Myocyte (in vitro differentiated cells): ENCODE data around the gene CTAGE8. TPM values are rescaled to one million over a fixed set of nuclear protein-coding genes. Genes with fewer than 3 reads are reported as not detected.
"Not testable (repeated sequence)": the region's sequence is repeated elsewhere in the genome, so short reads cannot be mapped to it uniquely, and the experiment has no call there.

Experiments used
- DNase-seq: peaks from one replicate; pipeline ENCODE4 v3.0.0-alpha.2; 2012; ENCODE audit warnings: low read depth
- polyA plus RNA-seq: library from polyadenylated mRNA; unstranded; fragments of >200 nt; gene quantifications from one replicate; pipeline ENCODE4 v1.2.1, GENCODE V29; 2012; ENCODE audit warnings: missing spikeins
- total RNA-seq: library from RNA; depleted of rRNA; stranded (reverse); fragments of >200 nt; gene quantifications from 2 replicates; pipeline ENCODE4 v1.2.3, GENCODE V29; 2014

Gene CTAGE8, protein sequence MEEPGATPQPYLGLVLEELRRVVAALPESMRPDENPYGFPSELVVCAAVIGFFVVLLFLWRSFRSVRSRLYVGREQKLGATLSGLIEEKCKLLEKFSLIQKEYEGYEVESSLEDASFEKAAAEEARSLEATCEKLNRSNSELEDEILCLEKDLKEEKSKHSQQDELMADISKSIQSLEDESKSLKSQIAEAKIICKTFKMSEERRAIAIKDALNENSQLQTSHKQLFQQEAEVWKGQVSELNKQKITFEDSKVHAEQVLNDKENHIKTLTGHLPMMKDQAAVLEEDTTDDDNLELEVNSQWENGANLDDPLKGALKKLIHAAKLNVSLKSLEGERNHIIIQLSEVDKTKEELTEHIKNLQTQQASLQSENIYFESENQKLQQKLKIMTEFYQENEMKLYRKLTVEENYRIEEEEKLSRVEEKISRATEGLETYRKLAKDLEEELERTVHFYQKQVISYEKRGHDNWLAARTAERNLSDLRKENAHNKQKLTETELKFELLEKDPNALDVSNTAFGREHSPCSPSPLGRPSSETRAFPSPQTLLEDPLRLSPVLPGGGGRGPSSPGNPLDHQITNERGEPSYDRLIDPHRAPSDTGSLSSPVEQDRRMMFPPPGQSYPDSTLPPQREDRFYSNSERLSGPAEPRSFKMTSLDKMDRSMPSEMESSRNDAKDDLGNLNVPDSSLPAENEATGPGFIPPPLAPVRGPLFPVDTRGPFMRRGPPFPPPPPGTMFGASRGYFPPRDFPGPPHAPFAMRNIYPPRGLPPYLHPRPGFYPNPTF
- total RNA-seq, result not detected in 2 replicates
- polyA plus RNA-seq, result 0.26 TPM

DNA sequence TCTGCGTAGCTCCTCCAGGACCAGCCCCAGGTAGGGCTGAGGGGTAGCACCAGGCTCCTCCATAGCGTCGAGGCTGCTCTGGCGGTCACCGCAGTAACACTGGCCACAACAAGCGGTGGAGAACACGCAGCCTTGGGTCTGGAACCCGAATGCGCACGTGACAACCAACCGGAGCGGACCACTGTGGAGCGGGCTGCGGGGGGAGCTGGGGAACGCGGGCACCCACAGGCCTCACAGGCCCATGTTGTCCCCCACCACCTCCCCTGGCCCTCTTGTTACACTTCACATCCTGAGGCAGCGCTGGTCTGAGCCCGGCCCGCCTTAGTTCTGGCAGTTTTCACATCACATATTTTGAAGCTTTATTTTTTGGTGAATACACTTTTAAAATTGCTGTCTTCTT lies at the start of gene CTAGE8:
CTAGE8 (minus strand) TSS at position 101 of the 400 bp plus-strand sequence; CDS start at position 63, 38 bp downstream.
- not testable (repeated sequence) for DNase-seq

DNA sequence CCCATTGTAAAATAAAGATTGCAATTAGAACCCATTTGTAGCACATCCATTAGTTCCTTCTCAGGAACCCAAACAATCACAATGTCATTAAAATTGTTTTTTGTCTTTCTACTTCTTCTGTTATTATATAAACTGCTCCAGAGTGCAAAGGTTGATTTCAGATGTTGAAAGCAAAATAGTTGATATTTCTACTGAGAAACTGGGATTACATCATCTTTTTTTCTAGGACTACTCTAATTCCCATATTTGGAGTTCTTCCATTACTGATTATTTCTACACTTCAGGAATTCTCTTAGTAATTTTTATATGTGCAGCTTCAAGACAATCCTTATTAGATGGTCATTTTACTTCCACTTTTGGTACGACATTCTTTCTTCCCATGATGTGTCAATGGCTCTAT lies 48.4 kb upstream of the CTAGE8 start:
- DNase-seq, result not testable (repeated sequence)

DNA sequence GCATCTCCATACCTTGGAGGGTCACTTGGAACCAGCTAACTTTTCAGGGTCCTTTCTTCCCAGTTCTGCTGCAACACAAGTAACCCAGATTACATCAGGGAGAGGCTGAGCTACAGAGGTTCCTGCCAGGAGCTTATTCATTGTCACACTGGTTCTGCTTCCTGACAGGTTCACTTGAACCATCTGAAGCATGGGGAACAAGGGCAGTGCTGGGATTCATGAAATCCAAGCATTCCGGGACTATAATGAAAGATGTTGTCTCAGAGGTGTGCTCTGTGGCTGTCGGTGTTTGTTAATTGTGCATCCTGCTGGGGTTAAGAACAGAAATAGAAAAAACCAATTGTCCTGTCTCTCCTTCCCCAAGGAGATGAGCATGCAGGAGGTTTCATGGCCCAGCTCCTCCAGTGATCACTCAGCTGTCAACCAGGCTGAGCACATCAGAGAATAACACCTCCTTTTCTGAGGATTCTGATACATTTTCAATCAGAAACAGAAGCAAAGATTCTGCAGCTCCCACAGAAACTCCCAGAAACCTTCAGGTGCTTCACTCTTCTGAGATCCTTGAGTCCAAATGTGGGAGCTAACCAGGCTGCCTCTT lies 42.9 kb upstream of the CTAGE8 start, which contains the start of gene OR2A1:
OR2A1 (plus strand) TSS at position 548 of the 598 bp plus-strand sequence. CDS start 5,706 bp downstream, outside the sequence.
- not testable (repeated sequence) for DNase-seq

DNA sequence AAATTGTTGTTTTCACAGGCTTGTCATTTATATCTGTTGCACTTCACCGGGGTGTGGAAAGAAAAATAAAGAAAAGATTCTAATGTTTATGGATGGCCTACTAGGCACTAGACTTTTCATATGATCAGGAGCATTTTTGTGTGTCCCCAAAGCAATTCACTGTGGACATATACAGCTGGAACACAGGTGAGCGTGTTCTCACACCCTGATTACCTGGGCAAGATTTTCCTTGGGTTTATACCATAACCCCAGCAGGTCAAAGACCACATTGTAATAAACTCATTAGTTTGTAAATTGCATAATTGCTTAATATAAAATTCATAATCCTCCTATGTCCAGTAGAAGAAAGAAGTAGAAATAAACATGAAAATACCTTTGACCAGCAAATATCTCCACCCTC lies 42.1 kb upstream of the CTAGE8 start:
- not testable (repeated sequence) for DNase-seq

DNA sequence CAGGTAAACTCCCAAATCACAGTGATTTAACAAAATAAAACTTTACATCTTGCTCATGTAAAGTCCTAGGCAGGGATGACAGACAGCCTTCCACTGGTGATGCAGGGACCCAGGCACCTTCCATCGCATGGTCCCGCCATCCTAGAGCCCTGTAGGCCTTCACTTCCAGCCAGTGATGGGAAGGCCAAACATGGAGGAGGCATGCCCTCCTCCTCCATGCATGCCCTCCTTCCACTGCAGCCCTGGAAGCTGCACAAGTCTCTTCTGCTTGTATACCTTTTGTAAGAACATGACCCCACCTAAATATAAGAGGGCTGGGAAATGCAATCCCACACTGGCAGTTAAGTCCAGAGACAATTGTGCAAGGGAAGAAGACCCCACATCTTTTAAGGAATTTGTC lies 40.6 kb upstream of the CTAGE8 start:
- not testable (repeated sequence) for DNase-seq

DNA sequence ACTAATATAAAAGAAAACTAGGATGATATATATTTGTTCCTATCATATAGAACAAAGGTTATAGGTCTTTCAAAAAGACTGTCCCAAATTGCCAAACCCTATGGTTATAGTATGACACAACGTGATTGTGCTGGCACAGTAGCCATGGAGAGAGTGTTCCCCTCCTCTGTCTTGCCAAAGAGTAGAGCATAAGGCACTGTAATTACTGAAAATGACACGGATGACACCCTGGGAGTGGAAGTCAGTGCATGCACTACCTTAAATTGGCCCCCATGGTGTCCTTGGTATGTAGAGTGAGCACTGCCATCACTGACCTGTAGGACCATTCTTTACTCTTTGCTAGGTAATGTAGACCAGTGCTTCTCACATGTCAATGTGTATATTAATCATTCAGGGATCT lies 36.1 kb upstream of the CTAGE8 start:
- not testable (repeated sequence) for DNase-seq

DNA sequence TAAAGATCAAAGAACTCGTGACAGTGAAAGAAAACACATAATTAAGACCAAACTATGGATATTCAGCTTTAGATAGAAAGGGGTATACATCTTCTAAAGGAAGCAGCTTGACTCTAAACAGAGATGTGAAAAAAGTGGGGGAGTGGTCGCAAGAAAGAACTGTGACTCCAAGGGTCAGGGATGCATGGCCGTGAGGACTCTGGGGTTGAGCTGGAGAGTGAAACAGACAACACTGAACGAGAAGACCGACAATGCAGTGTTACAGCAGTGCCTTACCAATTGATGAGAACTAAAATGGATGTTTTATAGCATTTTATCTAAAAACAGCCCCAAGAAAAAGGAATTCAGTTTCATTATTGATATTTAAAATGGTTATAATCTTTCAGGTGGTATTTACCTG lies 34.5 kb upstream of the CTAGE8 start:
- DNase-seq, result not testable (repeated sequence)

DNA sequence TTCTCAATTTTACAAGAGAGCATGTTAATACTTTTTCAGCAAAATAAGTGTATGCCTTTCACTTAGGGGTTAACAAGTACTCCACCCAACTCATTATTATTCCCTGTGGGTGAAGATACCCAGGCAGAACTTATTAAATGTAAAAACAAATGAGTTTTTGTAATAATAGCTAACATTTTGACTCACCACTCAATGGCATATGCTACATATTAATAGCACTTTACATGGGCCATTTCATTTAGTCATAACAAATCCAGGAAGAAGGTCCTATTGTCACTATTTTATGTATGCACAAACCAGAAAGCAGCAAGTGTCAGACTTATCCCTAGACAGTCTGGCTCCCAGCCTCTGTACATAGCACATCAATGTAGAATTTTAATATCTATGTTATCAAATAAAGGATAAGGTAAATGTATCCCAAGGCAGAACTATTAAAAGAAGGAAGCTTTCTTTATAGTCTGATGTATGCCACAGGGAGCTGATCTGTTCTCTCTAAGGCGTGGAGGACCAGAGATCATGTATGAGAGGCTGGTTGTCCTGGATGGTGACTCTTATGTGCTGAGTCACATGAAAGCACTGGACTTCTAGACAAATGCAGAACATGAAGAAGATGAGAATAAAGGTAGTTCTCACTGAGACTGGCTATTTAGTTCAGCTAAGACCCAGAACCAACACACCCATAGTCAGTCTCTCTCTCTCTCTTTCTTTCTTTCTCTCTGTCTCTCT lies 33.7 kb upstream of the CTAGE8 start:
- DNase-seq, result not testable (repeated sequence)

DNA sequence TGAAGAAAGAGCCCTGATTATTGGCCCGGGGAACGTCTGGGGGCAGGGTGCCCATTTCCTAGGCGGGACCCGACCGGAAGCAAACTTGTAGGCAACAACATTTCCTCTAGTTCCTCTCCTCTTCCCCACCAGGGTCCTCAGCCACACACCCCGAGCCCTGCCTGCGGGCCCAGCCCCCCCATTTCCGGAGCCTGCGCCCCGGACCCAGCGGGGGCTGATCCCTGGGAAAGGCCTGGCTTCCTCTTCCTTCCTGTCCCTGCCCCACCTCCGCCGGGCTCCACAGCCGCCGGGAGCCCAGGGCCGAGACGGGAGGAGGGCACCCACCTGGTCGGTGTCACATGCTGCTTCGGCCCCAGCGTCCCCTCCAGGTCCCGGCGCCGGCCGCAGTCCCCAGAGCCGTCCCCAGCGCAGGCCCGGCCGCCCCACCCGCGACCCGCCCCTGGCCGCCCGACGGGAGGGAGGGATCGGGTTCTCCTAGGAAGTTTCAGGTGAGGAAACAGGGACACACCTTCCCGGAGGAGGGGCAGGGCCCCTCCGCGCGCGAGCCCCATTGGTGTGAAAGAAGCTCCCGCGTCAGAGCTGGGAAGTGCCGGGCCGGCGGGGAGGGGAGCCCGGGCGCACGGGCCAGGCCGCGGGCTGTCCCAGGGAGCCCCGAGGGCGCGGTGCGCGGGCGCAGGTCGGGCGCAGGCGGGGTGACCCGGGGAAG lies 24.9 kb upstream of the CTAGE8 start:
- DNase-seq, result not testable (repeated sequence)

DNA sequence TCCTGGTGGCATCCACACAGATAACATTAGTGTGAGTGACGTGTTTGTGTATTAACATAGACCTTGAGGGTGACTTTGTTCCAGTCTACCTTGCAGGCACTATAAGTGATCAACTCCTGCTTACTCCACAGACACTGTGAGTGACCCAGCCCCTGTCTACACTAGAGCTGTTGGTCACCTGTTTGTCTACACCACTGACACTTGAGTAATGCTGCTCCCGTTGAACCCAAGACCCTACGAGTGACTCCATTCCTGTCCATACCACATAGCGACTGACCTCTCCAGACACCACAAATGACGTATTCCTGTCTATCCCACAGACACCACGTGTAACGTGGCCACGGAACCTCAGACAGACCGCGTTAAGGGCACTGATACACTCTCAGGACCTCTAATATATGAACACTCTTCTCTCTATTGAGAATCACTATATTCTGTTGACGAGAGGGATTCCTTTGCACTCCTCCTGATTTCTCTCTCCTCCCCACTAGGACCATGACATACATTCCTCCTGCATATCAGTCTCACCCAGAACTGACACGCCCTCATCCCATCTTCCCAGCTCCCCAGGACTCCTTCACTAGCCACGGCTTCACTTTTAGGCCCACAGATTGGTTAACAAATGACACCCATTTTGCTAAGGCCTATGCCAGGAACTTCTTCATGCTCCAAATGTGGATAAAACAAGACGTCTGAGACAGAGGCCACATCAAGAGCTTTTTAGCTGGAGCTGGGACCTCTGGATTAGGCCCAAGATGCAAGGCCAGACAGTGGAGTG lies 23.5 kb upstream of the CTAGE8 start:
- DNase-seq, result not testable (repeated sequence)

DNA sequence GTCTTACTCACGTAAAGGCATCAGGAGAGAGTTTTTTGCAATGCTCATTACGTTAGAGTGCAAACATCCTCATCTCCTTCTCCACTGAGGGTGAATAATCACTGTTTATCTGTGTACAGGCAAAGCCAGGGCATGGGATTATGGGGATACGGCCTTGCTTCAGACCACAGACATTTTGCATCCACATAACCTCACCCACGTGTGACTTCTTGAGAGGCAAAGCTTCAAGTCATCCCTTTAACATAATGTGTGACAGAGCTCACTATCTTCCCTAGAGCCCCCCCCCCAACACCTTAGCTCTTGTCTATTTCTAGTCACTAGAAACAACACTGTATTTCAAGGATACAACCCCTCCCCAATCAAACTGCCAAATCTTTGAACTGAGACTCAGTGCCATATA lies 22.5 kb upstream of the CTAGE8 start:
- not testable (repeated sequence) for DNase-seq

DNA sequence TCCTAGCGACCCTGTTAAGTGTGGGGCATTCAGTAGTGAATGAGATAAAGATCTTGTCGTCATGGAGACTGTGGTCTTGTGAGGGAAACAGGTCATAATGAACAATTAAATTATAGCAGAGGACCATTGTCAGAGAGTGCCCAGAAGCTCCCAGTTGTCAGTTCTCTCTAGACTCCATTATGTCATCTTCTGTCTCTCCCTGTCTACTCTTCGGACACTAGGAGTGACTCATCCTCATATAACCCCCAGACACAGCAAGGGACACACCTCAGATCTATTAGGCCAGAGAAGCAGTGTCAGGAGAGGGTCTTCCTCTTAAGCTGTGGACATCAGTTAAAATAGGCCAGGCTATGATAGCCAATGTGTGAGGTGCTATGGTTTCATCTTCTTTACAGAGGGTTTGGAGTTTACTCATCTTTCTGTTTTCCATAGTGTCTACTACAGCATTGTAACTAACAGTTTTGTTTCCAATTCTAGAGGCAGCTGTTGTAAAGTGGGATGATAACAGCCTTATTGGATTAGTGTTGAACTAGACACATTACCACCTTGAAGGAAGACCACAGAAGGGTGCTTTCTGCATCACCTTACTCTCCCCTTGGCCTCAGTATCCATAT lies 18.2 kb upstream of the CTAGE8 start:
- not testable (repeated sequence) for DNase-seq

DNA sequence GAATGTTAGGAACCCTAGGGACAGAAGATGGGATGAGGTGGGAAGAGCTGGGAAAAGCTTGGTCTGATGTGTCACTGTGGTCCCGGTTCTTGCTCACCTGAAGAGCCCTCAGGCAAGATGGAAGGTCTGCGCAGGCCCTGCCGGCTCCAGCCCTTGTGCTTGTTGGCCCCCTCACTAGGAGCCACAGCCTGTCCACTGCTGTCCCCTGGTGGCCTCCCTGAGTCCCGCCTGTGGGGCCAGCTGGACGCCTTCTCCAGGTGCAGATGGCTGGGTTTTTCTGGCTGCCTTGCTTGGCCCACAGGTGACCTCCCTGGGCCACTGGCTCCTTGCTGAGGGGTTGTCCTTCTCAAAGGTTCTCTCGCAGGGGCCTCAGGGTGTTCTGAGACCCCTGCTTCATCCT lies 14.6 kb upstream of the CTAGE8 start:
- DNase-seq, result not testable (repeated sequence)

DNA sequence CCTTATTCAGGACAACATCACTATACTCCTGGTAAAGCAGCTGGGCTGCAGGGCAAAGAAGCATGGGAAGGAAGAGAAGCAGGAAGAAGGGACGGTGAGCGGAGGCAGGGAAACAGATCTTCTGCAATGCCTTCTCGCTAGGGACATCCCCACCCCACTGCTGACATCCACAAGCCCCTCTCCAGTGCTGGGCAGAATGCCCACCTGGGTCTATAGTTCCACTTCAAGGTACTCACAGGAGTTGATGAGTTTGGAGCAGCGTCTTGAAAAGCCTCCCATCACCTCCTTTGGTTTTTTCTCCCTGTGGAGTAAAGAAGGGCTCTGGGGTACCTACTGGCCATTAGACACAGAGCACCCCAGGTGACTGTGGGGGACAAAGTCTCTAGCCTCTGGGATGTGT lies 13.4 kb upstream of the CTAGE8 start:
- DNase-seq, result not testable (repeated sequence)

DNA sequence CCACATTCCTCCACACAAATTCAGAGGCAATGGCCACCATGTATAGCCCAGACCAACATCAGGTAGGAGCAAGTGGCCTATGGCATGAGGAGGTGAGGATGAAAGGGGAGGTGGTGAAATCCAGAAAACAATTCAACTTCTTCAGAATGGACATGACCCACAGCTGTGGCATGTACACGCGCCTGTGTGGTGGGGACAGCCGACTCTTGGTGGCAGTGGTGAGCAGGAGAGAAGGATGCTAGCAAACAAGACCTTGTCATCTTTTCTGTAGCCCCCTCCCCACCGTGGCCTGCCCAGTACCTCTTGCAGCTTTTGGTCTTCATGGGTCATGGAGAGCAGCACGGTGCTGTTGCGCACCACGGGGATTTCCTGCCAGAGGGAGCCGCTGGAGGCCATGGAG lies 12.9 kb upstream of the CTAGE8 start:
- DNase-seq, result not testable (repeated sequence)

DNA sequence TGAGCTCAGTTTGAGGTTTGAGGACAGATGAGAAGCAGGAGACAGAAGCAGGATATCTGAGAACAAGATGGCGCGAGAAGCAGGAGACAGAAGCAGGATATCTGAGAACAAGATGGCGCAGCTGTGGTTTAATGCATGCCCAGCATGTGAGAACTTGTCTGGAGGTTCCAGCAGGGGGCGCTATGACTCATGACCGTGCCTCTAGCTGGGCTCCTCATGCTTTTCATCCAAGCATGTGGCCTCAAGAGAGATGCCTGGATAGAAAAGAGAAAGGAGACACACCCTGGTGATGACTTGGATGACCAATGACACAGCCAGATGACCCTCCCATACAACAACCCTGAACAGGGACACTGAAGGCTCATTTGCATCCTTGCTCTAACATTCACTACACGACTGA lies 10.9 kb upstream of the CTAGE8 start:
- not testable (repeated sequence) for DNase-seq

DNA sequence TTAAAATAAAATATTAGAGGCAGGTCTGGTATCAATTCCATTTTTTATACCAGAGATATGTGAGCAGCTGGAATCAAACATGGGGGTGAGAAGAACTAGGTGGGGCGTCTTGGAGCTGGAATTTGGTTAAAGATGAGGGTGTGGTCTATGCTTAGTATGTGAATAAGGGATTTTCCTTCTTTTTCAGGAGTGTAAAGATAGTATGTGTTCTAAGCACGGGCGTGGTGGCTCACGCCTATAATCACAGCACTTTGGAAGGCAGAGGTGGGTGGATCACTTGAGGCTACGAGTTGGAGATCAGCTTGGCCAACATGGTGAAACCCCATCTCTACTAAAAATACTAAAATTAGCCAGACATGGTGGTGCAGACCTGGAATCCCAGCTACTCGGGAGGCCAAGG lies 6.2 kb upstream of the CTAGE8 start:
- not testable (repeated sequence) for DNase-seq

DNA sequence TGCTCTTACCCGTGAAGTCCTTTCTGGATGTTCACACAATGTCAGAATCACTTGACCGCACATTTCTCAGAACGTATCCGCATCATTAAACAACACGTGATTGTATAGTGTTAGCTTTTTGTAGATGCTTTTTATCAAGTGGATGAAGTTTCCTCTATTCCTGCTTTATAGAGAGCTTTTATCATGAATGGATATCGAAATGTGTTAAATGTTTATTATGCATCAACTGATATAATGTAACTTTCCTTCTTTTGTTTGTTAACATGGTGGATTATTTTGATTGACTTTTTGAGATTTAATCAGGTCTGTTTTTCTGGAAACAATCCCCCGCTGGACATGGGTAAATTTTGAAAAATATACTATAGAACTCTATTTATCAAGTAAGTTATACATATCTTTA lies 4.4 kb downstream of the CTAGE8 start, which contains the start of gene OR2A7:
OR2A7 (minus strand) TSS at position 101 of the 400 bp plus-strand sequence. CDS start 5,164 bp downstream, outside the sequence.
- DNase-seq, result not testable (repeated sequence)

DNA sequence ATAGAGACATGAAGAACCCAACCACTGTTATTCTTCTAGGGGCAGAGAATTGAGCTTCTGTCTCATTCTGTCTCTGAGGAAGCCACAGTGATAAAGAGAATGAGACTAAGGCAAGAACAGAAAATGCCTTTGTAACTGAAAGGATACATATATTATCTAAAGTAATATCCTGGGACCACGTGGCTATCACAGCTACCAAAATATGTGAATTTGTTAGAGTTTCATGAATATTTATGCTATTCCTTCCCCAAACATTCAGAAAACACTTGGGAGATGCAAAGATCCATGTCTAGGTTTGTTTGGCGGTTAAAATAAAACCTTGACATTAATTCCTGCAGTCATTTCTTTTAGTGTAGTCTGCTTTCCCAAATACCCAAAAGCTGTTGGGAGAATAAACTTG lies 7.0 kb downstream of the CTAGE8 start:
- not testable (repeated sequence) for DNase-seq
